GM19324 (cell line): ENCODE data around the gene ETNK1.

Source experiments
- ATAC-seq: cut with Tn5 transposase; IDR thresholded peaks from one replicate; pipeline ENCODE4 v1.9.1; 2021; ENCODE audit warnings: mild to moderate bottlenecking, moderate library complexity; ENCODE audit not compliant: unreplicated experiment, low FRiP score

The ETNK1 gene

GRCh38 chr12:22731236-22731635 is 106.3 kb downstream of the ETNK1 start:
- ATAC-seq: no peak

- no peak for ATAC-seq
Observed at GRCh38 chr12:22733756-22734155, 108.8 kb downstream of the ETNK1 start.

GRCh38 chr12:22738945-22739344 is 114.0 kb downstream of the ETNK1 start:
- no peak for ATAC-seq
